ENCODE results near the gene CYS1. TPM values are rescaled to one million over a fixed set of nuclear protein-coding genes. Genes with fewer than 3 reads are reported as not detected.

The CYS1 gene
- total and polyA plus RNA-seq, 2 of the 8 experiments (the other 6 are each of a cell fraction or from before 2014, with no cell fraction given), result 0.09 to 0.13 TPM

- no peak for FAIRE-seq
- H3K9ac ChIP-seq (replicated peaks in 1 of 4; ENCODE audit: extremely low read depth in 1 of 4, low read depth in 3 of 4, low read length in 3 of 4), result no peak overlapping the region; a peak in 2 of 7 replicates
- WGBS, 2 experiments (ENCODE audit: extremely low coverage in 1 of 2, insufficient coverage in 1 of 2, insufficient read length in 1 of 2, insufficient replicate concordance in 2 of 2, low coverage in 1 of 2, low lambda C conversion rate in 2 of 2, missing lambda C conversion rate in 1 of 2), result 80% methylated on average over 11 of the region's 14 CpGs; no CpG with 5 or more reads in 1 of the 2 experiments
Measured at GRCh38 chr2:10033251-10034006, 46.8 kb downstream of the CYS1 start.

More at GRCh38 chr2:10033251-10034006, 46.8 kb downstream of the CYS1 start:
- ChIA-PET POLR2A (ENCODE audit: partially characterized antibody) (interaction anchor here (2.9 kb wide), 1 partner anchor 10 kb away, joined by 19 read pairs; the partner anchor contains the start of gene KLF11), CTCF (ENCODE audit: partially characterized antibody) (interaction anchor here (1.0 to 7.5 kb wide), 6 partner anchors 9 to 265 kb away, joined by 3 to 46 read pairs (median 3); no protein-coding TSS in a partner anchor)
- DNase-seq (ENCODE audit: low read depth in 1 of 2, low spot score in 2 of 2), result no peak
- Histone ChIP-seq H3K23ac (ENCODE audit: insufficient read length) (no peak overlapping the region), H2BK15ac (ENCODE audit: low read length) (no peak overlapping the region), H3K36me3 (ENCODE audit: control insufficient read depth in 2 of 4, insufficient read depth in 4 of 4, low read length in 3 of 4) (no peaks in the 10 kb centered on the region), H2BK5ac (ENCODE audit: low read depth, low read length) (no peak overlapping the region), H4K91ac (replicated peaks; ENCODE audit: insufficient read length, low read length) (no peak overlapping the region), H2AFZ (ENCODE audit: low read length) (no peak overlapping the region), H3K18ac (ENCODE audit: extremely low read depth, low read length) (no peak overlapping the region; the same call in none of the 2 replicates), H3K4me3 (ENCODE audit: extremely low read depth in 1 of 4, insufficient read depth in 2 of 4, low read depth in 3 of 4, low read length in 4 of 4) (no peak overlapping the region), H2AK5ac (ENCODE audit: low read depth, low read length) (no peak overlapping the region), H4K5ac (ENCODE audit: insufficient read length, low read depth, low read length) (no peak overlapping the region), H3K27ac (ENCODE audit: low read depth, low read length) (no peak overlapping the region), H3K4ac (replicated peaks; ENCODE audit: insufficient read length, low read depth, low read length) (no peak overlapping the region), H3K79me2 (ENCODE audit: control insufficient read depth in 1 of 2, insufficient read depth in 2 of 2, low read length in 2 of 2) (no peaks in the 10 kb centered on the region), H2BK120ac (replicated peaks; ENCODE audit: low read depth, low read length) (no peak overlapping the region), H3K4me2 (ENCODE audit: insufficient read depth in 1 of 2, low read depth in 2 of 2, low read length in 2 of 2) (no peak overlapping the region), H3K56ac (replicated peaks; ENCODE audit: insufficient read length, low read depth, low read length) (no peak overlapping the region), H3K9me3 (ENCODE audit: insufficient read depth in 2 of 2, low read depth in 1 of 2, low read length in 1 of 2) (no peaks in the 10 kb centered on the region), H4K8ac (ENCODE audit: extremely low read depth, insufficient read depth, low read length) (no peak overlapping the region; the same call in 1 of the 2 replicates), H2BK12ac (ENCODE audit: low read depth, low read length) (no peak overlapping the region), H3K4me1 (replicated peaks in 1 of 4; ENCODE audit: control insufficient read depth in 3 of 4, insufficient read depth in 4 of 4, low read length in 3 of 4) (peaks cover 0 to 16% (median 7%) of the 10 kb centered on the region in 4 experiments; a peak in 6 of 7 replicates), H3K27me3 (replicated peaks in 1 of 4; ENCODE audit: control insufficient read depth in 3 of 4, extremely low read depth in 1 of 4, insufficient read depth in 3 of 4, low read length in 3 of 4) (no peaks in the 10 kb centered on the region; a peak in 1 of 7 replicates), H2BK20ac (ENCODE audit: low read length) (no peak overlapping the region), H3K79me1 (ENCODE audit: low read depth, low read length) (no peaks in the 10 kb centered on the region), H4K20me1 (replicated peaks in 1 of 2; ENCODE audit: control insufficient read depth in 1 of 2, insufficient read depth in 2 of 2, low read length in 2 of 2) (no peaks in the 10 kb centered on the region), H3K23me2 (ENCODE audit: low read depth, low read length) (no peaks in the 10 kb centered on the region), H3K14ac (ENCODE audit: insufficient read length) (no peak overlapping the region)
- TF ChIP-seq USF2 (IDR thresholded peaks at IDR 0.05; ENCODE audit: low read length) (no peak), TAF7 (optimal IDR thresholded peaks at IDR 0.05; ENCODE audit: borderline replicate concordance, low read depth, low read length) (no peak), JUND (IDR thresholded peaks at IDR 0.05; ENCODE audit: low read length) (no peak), CEBPB (IDR thresholded peaks at IDR 0.05; ENCODE audit: low read depth, low read length) (no peak)

All from H1 (cell line).